Measurements from ENCODE around the gene DPY19L1.
"Not testable (repeated sequence)": the region's sequence is repeated elsewhere in the genome, so short reads cannot be mapped to it uniquely, and the experiment has no call there.

DPY19L1 gene

GRCh38 chr7:35032166-35032565 is 5.1 kb downstream of the DPY19L1 start:
- no peak for DNase-seq (ENCODE audit: low spot score)

GRCh38 chr7:35030848-35031247 is 6.4 kb downstream of the DPY19L1 start:
- no peak for DNase-seq (ENCODE audit: low spot score)

- no peak for DNase-seq (ENCODE audit: low spot score)
These were observed 8.0 kb downstream of the DPY19L1 start for GRCh38 chr7:35029311-35029710.

- no peak for DNase-seq (ENCODE audit: low spot score)
These were observed 11.1 kb downstream of the DPY19L1 start for GRCh38 chr7:35026150-35026549.

- DNase-seq (ENCODE audit: low spot score) = no peak
These were observed 11.9 kb downstream of the DPY19L1 start for GRCh38 chr7:35025369-35025870.

GRCh38 chr7:35024298-35024697 is 13.0 kb downstream of the DPY19L1 start:
- no peak for DNase-seq (ENCODE audit: low spot score)

- no peak for DNase-seq (ENCODE audit: low spot score)
These were observed 14.6 kb downstream of the DPY19L1 start for GRCh38 chr7:35022725-35023124.

GRCh38 chr7:35021445-35021844 is 15.8 kb downstream of the DPY19L1 start:
- DNase-seq (ENCODE audit: low spot score) = no peak

- DNase-seq (ENCODE audit: low spot score) = no peak
These were observed 17.5 kb downstream of the DPY19L1 start for GRCh38 chr7:35019801-35020200.

- DNase-seq (ENCODE audit: low spot score) = no peak
These were observed 18.0 kb downstream of the DPY19L1 start for GRCh38 chr7:35019179-35019729.

GRCh38 chr7:35015346-35015859 is 21.9 kb downstream of the DPY19L1 start:
- no peak for DNase-seq (ENCODE audit: low spot score)

- DNase-seq (ENCODE audit: low spot score) = no peak
These were observed 25.1 kb downstream of the DPY19L1 start for GRCh38 chr7:35012160-35012559.

- no peak for DNase-seq (ENCODE audit: low spot score)
These were observed 26.2 kb downstream of the DPY19L1 start for GRCh38 chr7:35011085-35011484.

GRCh38 chr7:35007768-35008167 is 29.5 kb downstream of the DPY19L1 start:
- no peak for DNase-seq (ENCODE audit: low spot score)

- DNase-seq (ENCODE audit: low spot score) = no peak
These were observed 32.7 kb downstream of the DPY19L1 start for GRCh38 chr7:35004531-35005095.

GRCh38 chr7:35003679-35004303 is 33.5 kb downstream of the DPY19L1 start:
- DNase-seq (ENCODE audit: low spot score) = peak; percentile 29

- DNase-seq (ENCODE audit: low spot score) = peak; percentile 22
These were observed 34.1 kb downstream of the DPY19L1 start for GRCh38 chr7:35003177-35003650.

GRCh38 chr7:34998335-34998734 is 39.0 kb downstream of the DPY19L1 start:
- not testable (repeated sequence) for DNase-seq (ENCODE audit: low spot score)

GRCh38 chr7:34996423-34997090 is 40.7 kb downstream of the DPY19L1 start:
- not testable (repeated sequence) for DNase-seq (ENCODE audit: low spot score)

- DNase-seq (ENCODE audit: low spot score) = no peak
These were observed 41.5 kb downstream of the DPY19L1 start for GRCh38 chr7:34995757-34996156.

- DNase-seq (ENCODE audit: low spot score) = no peak
These were observed 45.1 kb downstream of the DPY19L1 start for GRCh38 chr7:34991938-34992840.

All from hepatic stellate cell (primary cell).